Measurements from ENCODE around the gene TNS2. TPM values are rescaled to one million over a fixed set of nuclear protein-coding genes. Genes with fewer than 3 reads are reported as not detected.

TNS2 gene
- total and polyA plus RNA-seq, 2 of the 13 experiments (the other 11 are each of a cell fraction or from before 2014, with no cell fraction given), result 8.9 to 20.4 TPM

- TF ChIP-seq AFF4 (CRISPR knock-in tag; IDR thresholded peaks at IDR 0.05), result no peak
- 0 out of 2 replicates have a peak, but pooled peaks have one; percentile 35 for TF ChIP-seq ZNF224 (CRISPR knock-in tag; IDR thresholded peaks at IDR 0.05)
- TF ChIP-seq GABPB1 (CRISPR knock-in tag; IDR thresholded peaks at IDR 0.05), result peak; percentile 73
- peak; percentile 70 for TF ChIP-seq HNRNPK (IDR thresholded peaks at IDR 0.05; ENCODE audit: low read depth, low read length, poor library complexity, severe bottlenecking)
- TF ChIP-seq ATF6 (CRISPR knock-in tag; conservative IDR thresholded peaks at IDR 0.05), result no peak
- TF ChIP-seq HES4 (CRISPR knock-in tag; IDR thresholded peaks at IDR 0.05; ENCODE audit: borderline replicate concordance), result peak; percentile 75; the same call in 1 of the 2 replicates
- no peak for TF ChIP-seq CERS6 (CRISPR knock-in tag; IDR thresholded peaks at IDR 0.05)
- TF ChIP-seq ZHX1 (CRISPR knock-in tag; IDR thresholded peaks at IDR 0.05; ENCODE audit: low read depth), result no peak
- TF ChIP-seq ZNF451 (CRISPR knock-in tag; IDR thresholded peaks at IDR 0.05), result 0 out of 2 replicates have a peak, but pooled peaks have one; percentile 55
- TF ChIP-seq FUBP1 (CRISPR knock-in tag; IDR thresholded peaks at IDR 0.05; ENCODE audit: borderline replicate concordance), result no peak
- TF ChIP-seq ZNF7 (CRISPR knock-in tag; IDR thresholded peaks at IDR 0.05), result no peak
- TF ChIP-seq SOX13 (IDR thresholded peaks at IDR 0.05), result no peak
- TF ChIP-seq SOX13 (CRISPR knock-in tag; conservative IDR thresholded peaks at IDR 0.05 in 1 of 2, IDR thresholded peaks at IDR 0.05 in 1 of 2), result no peak
- peak; percentile 64; the same call in 1 of the 2 replicates for TF ChIP-seq MXD3 (CRISPR knock-in tag; IDR thresholded peaks at IDR 0.05)
- TF ChIP-seq KAT7 (CRISPR knock-in tag; IDR thresholded peaks at IDR 0.05; ENCODE audit: borderline replicate concordance), result 0 out of 2 replicates have a peak, but pooled peaks have one; percentile 31
These were observed at the start of gene TNS2 (continued) for GRCh38 chr12:53049571-53050318.

Measured in HepG2 (cell line).